ENCODE results near the gene APLP1.
A peak's percentile ranks its signal among the peaks of the same experiment; 100 is the strongest.
"Not testable (repeated sequence)": the region's sequence is repeated elsewhere in the genome, so short reads cannot be mapped to it uniquely, and the experiment has no call there.

Gene APLP1

GRCh38 chr19:35833972-35834371 lies 34.4 kb upstream of the APLP1 start:
- no peak overlapping the region for H3K4me3 ChIP-seq (replicated peaks in 1 of 2; ENCODE audit: low read depth in 2 of 2, low read length in 2 of 2)
- no peak for TF ChIP-seq CTCF (IDR thresholded peaks at IDR 0.05; ENCODE audit: low read depth, low read length)
- no peak for DNase-seq (ENCODE audit: low read depth in 2 of 2)

GRCh38 chr19:35836096-35836495 lies 32.3 kb upstream of the APLP1 start:
- DNase-seq (ENCODE audit: low read depth in 2 of 2); H3K4me3 ChIP-seq (replicated peaks in 1 of 2; ENCODE audit: low read depth in 2 of 2, low read length in 2 of 2): not testable (repeated sequence)

- no peak for DNase-seq (ENCODE audit: low read depth in 2 of 2)
Observed at GRCh38 chr19:35841961-35842595, 26.3 kb upstream of the APLP1 start.

GRCh38 chr19:35842666-35843272 lies 25.6 kb upstream of the APLP1 start:
- DNase-seq (ENCODE audit: low read depth in 2 of 2), result no peak
- H3K4me3 ChIP-seq (replicated peaks in 1 of 2; ENCODE audit: low read depth in 2 of 2, low read length in 2 of 2), result no peak overlapping the region
- no peak for TF ChIP-seq CTCF (IDR thresholded peaks at IDR 0.05; ENCODE audit: low read depth, low read length)

More at GRCh38 chr19:35841961-35842595, 26.3 kb upstream of the APLP1 start:
- H3K4me3 ChIP-seq (replicated peaks in 1 of 2; ENCODE audit: low read depth in 2 of 2, low read length in 2 of 2), result no peak overlapping the region
- TF ChIP-seq CTCF (IDR thresholded peaks at IDR 0.05; ENCODE audit: low read depth, low read length), result no peak

- no peak for TF ChIP-seq CTCF (IDR thresholded peaks at IDR 0.05; ENCODE audit: low read depth, low read length)
- H3K4me3 ChIP-seq (replicated peaks in 1 of 2; ENCODE audit: low read depth in 2 of 2, low read length in 2 of 2), result no peak overlapping the region
- peak; percentile 12 to 17 for DNase-seq (ENCODE audit: low read depth in 2 of 2)
Observed at GRCh38 chr19:35843676-35844481, 24.5 kb upstream of the APLP1 start.

GRCh38 chr19:35844482-35845214 lies 23.7 kb upstream of the APLP1 start:
- no peak for TF ChIP-seq CTCF (IDR thresholded peaks at IDR 0.05; ENCODE audit: low read depth, low read length)
- H3K4me3 ChIP-seq (replicated peaks in 1 of 2; ENCODE audit: low read depth in 2 of 2, low read length in 2 of 2), result no peak overlapping the region
- no peak for DNase-seq (ENCODE audit: low read depth in 2 of 2)
